HCT116 (cell line): ENCODE results near the gene MYO3B. TPM values are rescaled to one million over a fixed set of nuclear protein-coding genes. Genes with fewer than 3 reads are reported as not detected.

Source experiments
- ATAC-seq: fragments of 200-7000 bp; cut with Tn5 transposase; 2 replicates; pipeline ENCODE4 v1.9.1; 2020; ENCODE audit warnings: mild to moderate bottlenecking, moderate library complexity
- BruUV-seq: library from RNA; stranded (reverse); fragments of 400-500 nt; replicated peaks from 2 replicates; lab custom pipeline; 2021; lab: Mats Ljungman, UMichigan
- CTCF ChIA-PET: fragments of 300-600 bp; sonication (Branson Sonifier 250); formaldehyde crosslinking; loops from one replicate; lab custom pipeline; 2021; ENCODE audit warnings: antibody characterized with exemption; lab: Charles Lee
- POLR2A ChIA-PET: fragments of 300-600, 350-600 bp; sonication (Branson Sonifier 250); formaldehyde crosslinking; loops from one replicate; lab custom pipeline; 2021; ENCODE audit warnings: antibody characterized with exemption; lab: Charles Lee
- RAD21 ChIA-PET, 2 experiments: fragments of 300-600 bp; sonication (Branson Sonifier 250); formaldehyde crosslinking; loops; one replicate each; lab custom pipeline; 2023; ENCODE audit warnings: low total read pairs in 2 of 2; ENCODE audit not compliant: uncharacterized antibody in 2 of 2, unreplicated experiment in 2 of 2, low non-redundant PET in 1 of 2; lab: Charles Lee
- DNase-seq: peaks from one replicate; pipeline ENCODE4 v3.0.0-alpha.2; 2010; ENCODE audit warnings: low read depth, low spot score
- H2AFZ ChIP-seq: fragments of 200-600 bp; shearing (Covaris generic), sonication (generic); 2 replicates; pipeline ENCODE4 v1.6.1; 2017; ENCODE audit warnings: low read depth, mixed run types, mixed read lengths, antibody characterized with exemption, low read length; ENCODE audit not compliant: poor library complexity, severe bottlenecking
- H3K27ac ChIP-seq: 2 replicates; pipeline ENCODE4 v1.5.1; 2012; ENCODE audit warnings: low read depth, low read length
- H3K27me3 ChIP-seq: fragments of 200-600 bp; sonication (generic); 2 replicates; pipeline ENCODE4 v1.6.1; 2016; ENCODE audit warnings: mixed run types, low read length, mixed read lengths; ENCODE audit not compliant: insufficient read depth
- H3K36me3 ChIP-seq, 2 experiments: fragments of 200-500 bp in 1 of 2; fragments of 200-600 bp in 1 of 2; sonication (Bioruptor generic) in 1 of 2; sonication (generic) in 1 of 2; 2 replicates each; pipeline versions ENCODE4 v1.5.1 to v1.6.1; 2014 to 2016; ENCODE audit warnings: low read length in 2 of 2, inconsistent platforms in 1 of 2, mixed read lengths in 1 of 2, mixed run types in 1 of 2; ENCODE audit not compliant: insufficient read depth in 2 of 2, control insufficient read depth in 1 of 2
- H3K4me1 ChIP-seq, 2 experiments: fragments of 200-600 bp in 1 of 2; sonication (generic) in 1 of 2; 2 replicates each; pipeline versions ENCODE4 v1.5.1 to v1.6.1; 2012 to 2017; ENCODE audit warnings: low read length in 2 of 2, inconsistent platforms in 1 of 2, mild to moderate bottlenecking in 1 of 2, mixed read lengths in 1 of 2, mixed run types in 1 of 2, moderate library complexity in 1 of 2; ENCODE audit not compliant: insufficient read depth in 2 of 2, control insufficient read depth in 1 of 2
- H3K4me2 ChIP-seq: fragments of 200-600 bp; sonication (generic); 2 replicates; pipeline ENCODE4 v1.6.1; 2017; ENCODE audit warnings: mixed run types, low read length, mixed read lengths
- H3K4me3 ChIP-seq, 2 experiments: fragments of 200-600 bp in 1 of 2; sonication (generic) in 1 of 2; replicated peaks in 1 of 2; 2 replicates each; pipeline ENCODE4 v1.5.1; 2011 to 2016; ENCODE audit warnings: low read length in 2 of 2, control low read depth in 1 of 2, low read depth in 1 of 2, mild to moderate bottlenecking in 1 of 2, mixed read lengths in 1 of 2, mixed run types in 1 of 2
- H3K79me2 ChIP-seq: fragments of 200-600 bp; sonication (generic); 2 replicates; pipeline ENCODE4 v1.6.1; 2017; ENCODE audit warnings: mild to moderate bottlenecking, mixed run types, low read length, moderate library complexity, mixed read lengths; ENCODE audit not compliant: insufficient read depth
- H3K9ac ChIP-seq: fragments of 200-600 bp; sonication (generic); 2 replicates; pipeline ENCODE4 v1.6.1; 2016; ENCODE audit warnings: low read length, mixed read lengths
- H3K9me2 ChIP-seq: fragments of 200-600 bp; sonication (generic), shearing (Covaris generic); 2 replicates; pipeline ENCODE4 v1.6.1; 2017; ENCODE audit warnings: mixed run types, mild to moderate bottlenecking, moderate library complexity; ENCODE audit not compliant: insufficient read depth
- H3K9me3 ChIP-seq, 2 experiments: fragments of 200-500 bp in 1 of 2; fragments of 200-600 bp in 1 of 2; sonication (Bioruptor generic) in 1 of 2; sonication (generic) in 1 of 2; 2 replicates each; pipeline ENCODE4 v1.6.1; 2014 to 2017; ENCODE audit warnings: low read length in 2 of 2, mixed read lengths in 2 of 2, inconsistent platforms in 1 of 2, low read depth in 1 of 2, mild to moderate bottlenecking in 1 of 2, mixed run types in 1 of 2, moderate library complexity in 1 of 2; ENCODE audit not compliant: control insufficient read depth in 1 of 2, insufficient read depth in 1 of 2
- H4K20me1 ChIP-seq: fragments of 200-600 bp; sonication (generic), shearing (Covaris generic); 2 replicates; pipeline ENCODE4 v1.6.1; 2017; ENCODE audit warnings: mixed run types, mild to moderate bottlenecking, moderate library complexity; ENCODE audit not compliant: insufficient read depth
- ELF1 ChIP-seq: IDR thresholded peaks from 2 replicates; pipeline ENCODE4 v1.6.1; 2012; ENCODE audit warnings: low read depth, borderline replicate concordance
- EZH2 ChIP-seq: fragments of 200-600 bp; sonication (generic); IDR thresholded peaks from 2 replicates; pipeline ENCODE4 v1.6.1; 2017; ENCODE audit warnings: antibody characterized with exemption, mixed run types
- JUND ChIP-seq: IDR thresholded peaks from 2 replicates; pipeline ENCODE4 v1.6.1; 2012
- POLR2A ChIP-seq: IDR thresholded peaks from 2 replicates; pipeline ENCODE4 v1.7.0; 2011; ENCODE audit warnings: borderline replicate concordance; ENCODE audit not compliant: insufficient read depth, insufficient read length; ENCODE audit errors: extremely low read depth
- SIN3A ChIP-seq: IDR thresholded peaks from 2 replicates; pipeline ENCODE4 v1.6.1; 2012; ENCODE audit warnings: low read depth
- SRF ChIP-seq: IDR thresholded peaks from 2 replicates; pipeline ENCODE4 v1.6.1; 2012; ENCODE audit warnings: low read depth
- YY1 ChIP-seq: IDR thresholded peaks from 2 replicates; pipeline ENCODE4 v1.6.1; 2011; ENCODE audit warnings: low read length, low read depth, moderate library complexity, mild to moderate bottlenecking; ENCODE audit not compliant: insufficient replicate concordance; ENCODE audit errors: extremely low read depth
- ZFX ChIP-seq: fragments of 450-650 bp; IDR thresholded peaks from 2 replicates; pipeline ENCODE4 v1.6.1; 2017
- intact Hi-C: fragments of 100-400 bp; cut with micrococcal nuclease; formaldehyde crosslinking; loops from 2 replicates; pipeline ENCODE4 v1.10.0; 2022
- total RNA-seq: library from RNA; stranded (reverse); gene quantifications from one replicate; pipeline ENCODE4 v1.2.1, GENCODE V29; 2021; ENCODE audit not compliant: unreplicated experiment

MYO3B gene
- total RNA-seq, 1 experiment from 2014 or later, result not detected

- Histone ChIP-seq H2AFZ (no peak overlapping the region), H3K9me2 (no peaks in the 10 kb centered on the region), H3K9ac (no peak overlapping the region), H4K20me1 (no peaks in the 10 kb centered on the region), H3K4me2 (no peak overlapping the region), H3K4me3 (no peak overlapping the region), H3K79me2 (no peaks in the 10 kb centered on the region), H3K36me3 (no peaks in the 10 kb centered on the region), H3K9me3 (no peaks in the 10 kb centered on the region), H3K4me1 (no peaks in the 10 kb centered on the region), H3K27me3 (no peaks in the 10 kb centered on the region), H3K27ac (no peak overlapping the region)
- TF ChIP-seq SIN3A (no peak), ZFX (no peak), ELF1 (no peak), EZH2 (no peak), SRF (no peak), POLR2A (no peak), JUND (no peak), YY1 (no peak)
- CTCF ChIA-PET, result interaction anchor here (1.8 kb wide), 1 partner anchor 22 kb away, joined by 3 read pairs; no protein-coding TSS in a partner anchor
- RAD21 ChIA-PET, result no interaction called here
- POLR2A ChIA-PET, result no interaction called here
- DNase-seq (no peak), ATAC-seq (no peak)
- intact Hi-C loops, result no loop called here
- no TSS peak for BruUV-seq
Observed at GRCh38 chr2:170339750-170340692, 162.1 kb downstream of the MYO3B start.

GRCh38 chr2:170340693-170341068 is 162.7 kb downstream of the MYO3B start:
- ChIA-PET RAD21 (no interaction called here), POLR2A (no interaction called here), CTCF (no interaction called here)
- no peak overlapping the region for H3K4me2 ChIP-seq
- H3K9ac ChIP-seq, result no peak overlapping the region
- H3K36me3 ChIP-seq, result no peaks in the 10 kb centered on the region
- no peaks in the 10 kb centered on the region for H3K9me2 ChIP-seq
- no peak overlapping the region for H3K4me3 ChIP-seq
- TF ChIP-seq SIN3A, result no peak
- no peak for ATAC-seq
- no peaks in the 10 kb centered on the region for H3K27me3 ChIP-seq
- BruUV-seq, result no TSS peak
- H3K27ac ChIP-seq, result no peak overlapping the region
- intact Hi-C loops, result no loop called here
- H2AFZ ChIP-seq, result no peak overlapping the region
- DNase-seq, result no peak
- no peaks in the 10 kb centered on the region for H3K4me1 ChIP-seq
- H3K9me3 ChIP-seq, result no peaks in the 10 kb centered on the region
- H3K79me2 ChIP-seq, result no peaks in the 10 kb centered on the region
- no peaks in the 10 kb centered on the region for H4K20me1 ChIP-seq
